GM12874 (cell line): ENCODE results near the gene TTC4.

Source experiments
- CTCF ChIP-seq: IDR thresholded peaks from 2 replicates; pipeline ENCODE4 v1.5.1; 2011; ENCODE audit warnings: low read depth, mild to moderate bottlenecking, control low read depth, low read length, moderate library complexity; ENCODE audit not compliant: insufficient read depth

The TTC4 gene

GRCh38 chr1:54748094-54748835 is 32.6 kb downstream of the TTC4 start:
- TF ChIP-seq CTCF: no peak

- no peak for TF ChIP-seq CTCF
Measured at GRCh38 chr1:54750596-54750995, 34.9 kb downstream of the TTC4 start.

GRCh38 chr1:54751426-54751825 is 35.8 kb downstream of the TTC4 start:
- TF ChIP-seq CTCF: no peak

GRCh38 chr1:54754045-54754444 is 38.4 kb downstream of the TTC4 start:
- TF ChIP-seq CTCF: no peak

- TF ChIP-seq CTCF: no peak
Measured at GRCh38 chr1:54754486-54755285, 39.0 kb downstream of the TTC4 start.

GRCh38 chr1:54757833-54758232 is 42.2 kb downstream of the TTC4 start:
- no peak for TF ChIP-seq CTCF

GRCh38 chr1:54758678-54759348 is 43.2 kb downstream of the TTC4 start:
- TF ChIP-seq CTCF: no peak
